H1 (cell line): Measurements from ENCODE around the gene USP9Y. TPM values are rescaled to one million over a fixed set of nuclear protein-coding genes. Genes with fewer than 3 reads are reported as not detected.

Experiments used
- CTCF ChIA-PET: fragments of 300-600 bp; sonication (Branson Sonifier 250); formaldehyde crosslinking; loops from one replicate; lab custom pipeline; 2021; ENCODE audit not compliant: partially characterized antibody; lab: Charles Lee
- POLR2A ChIA-PET: fragments of 300-600 bp; sonication (Branson Sonifier 250); formaldehyde crosslinking; loops from one replicate; lab custom pipeline; 2021; ENCODE audit warnings: inconsistent platforms; ENCODE audit not compliant: partially characterized antibody; lab: Charles Lee
- DNase-seq, 2 experiments: peaks; one replicate each; pipeline versions ENCODE4 v3.0.0 to v3.0.0-alpha.2; 2010 to 2022; ENCODE audit warnings: low spot score in 2 of 2, low read depth in 1 of 2, mixed read lengths in 1 of 2
- FAIRE-seq: peaks from 2 replicates; lab custom pipeline; 2011; peaks lifted over from hg19 to GRCh38; lab: Jason Lieb, UNC
- H2AFZ ChIP-seq: 2 replicates; pipeline ENCODE4 v1.8.1; 2012; ENCODE audit warnings: low read length, inconsistent platforms
- H2AK5ac ChIP-seq: 2 replicates; pipeline ENCODE4 v1.6.1; 2013; ENCODE audit warnings: low read depth, low read length
- H2BK120ac ChIP-seq: replicated peaks from 2 replicates; pipeline ENCODE3; 2013; ENCODE audit warnings: low read depth, low read length, inconsistent platforms
- H2BK12ac ChIP-seq: 2 replicates; pipeline ENCODE4 v1.6.1; 2013; ENCODE audit warnings: low read depth, low read length
- H2BK15ac ChIP-seq: 2 replicates; pipeline ENCODE4 v1.6.1; 2013; ENCODE audit warnings: low read length
- H2BK20ac ChIP-seq: 2 replicates; pipeline ENCODE4 v1.6.1; 2013; ENCODE audit warnings: low read length
- H2BK5ac ChIP-seq: 2 replicates; pipeline ENCODE4 v1.6.1; 2013; ENCODE audit warnings: low read depth, low read length
- H3K14ac ChIP-seq: 2 replicates; pipeline ENCODE4 v1.6.1; 2013; ENCODE audit warnings: inconsistent platforms; ENCODE audit not compliant: insufficient read length
- H3K18ac ChIP-seq: 2 replicates; pipeline ENCODE4 v1.6.1; 2013; ENCODE audit warnings: low read length; ENCODE audit errors: extremely low read depth
- H3K23ac ChIP-seq: 2 replicates; pipeline ENCODE4 v1.6.1; 2013; ENCODE audit warnings: inconsistent platforms; ENCODE audit not compliant: insufficient read length
- H3K23me2 ChIP-seq: 2 replicates; pipeline ENCODE4 v1.6.1; 2013; ENCODE audit warnings: low read depth, low read length
- H3K27ac ChIP-seq: 2 replicates; pipeline ENCODE4 v1.6.1; 2011; ENCODE audit warnings: low read depth, low read length, inconsistent platforms
- H3K27me3 ChIP-seq, 4 experiments: replicated peaks in 1 of 4; 1 replicate in 1 of 4; 2 replicates in 3 of 4; pipeline versions ENCODE4 v1.6.1 to v1.8.1; 2011 to 2013; ENCODE audit warnings: low read length in 3 of 4, mild to moderate bottlenecking in 3 of 4, inconsistent platforms in 2 of 4, mixed read lengths in 2 of 4, moderate library complexity in 1 of 4; ENCODE audit not compliant: control insufficient read depth in 3 of 4, insufficient read depth in 3 of 4; ENCODE audit errors: extremely low read depth in 1 of 4
- H3K36me3 ChIP-seq, 4 experiments: 2 replicates each; pipeline versions ENCODE4 v1.6.1 to v1.8.1; 2011 to 2013; ENCODE audit warnings: mild to moderate bottlenecking in 4 of 4, low read length in 3 of 4, moderate library complexity in 2 of 4, control low read depth in 1 of 4, inconsistent platforms in 1 of 4; ENCODE audit not compliant: insufficient read depth in 4 of 4, control insufficient read depth in 2 of 4
- H3K4ac ChIP-seq: replicated peaks from 2 replicates; pipeline ENCODE3; 2013; ENCODE audit warnings: low read length, low read depth, mixed read lengths, inconsistent platforms; ENCODE audit not compliant: insufficient read length
- H3K4me1 ChIP-seq, 4 experiments: replicated peaks in 1 of 4; 1 replicate in 1 of 4; 2 replicates in 3 of 4; pipeline versions ENCODE4 v1.6.1 to v1.8.1; 2011 to 2013; ENCODE audit warnings: low read length in 3 of 4, inconsistent platforms in 2 of 4, mixed read lengths in 1 of 4; ENCODE audit not compliant: insufficient read depth in 4 of 4, control insufficient read depth in 3 of 4
- H3K4me2 ChIP-seq, 2 experiments: 2 replicates each; pipeline versions ENCODE4 v1.6.1 to v1.8.1; 2011 to 2013; ENCODE audit warnings: low read depth in 2 of 2, low read length in 2 of 2, control low read depth in 1 of 2, inconsistent platforms in 1 of 2, mild to moderate bottlenecking in 1 of 2; ENCODE audit not compliant: insufficient read depth in 1 of 2
- H3K4me3 ChIP-seq, 4 experiments: fragments of 200-600, 300-600 bp in 1 of 4; sonication (generic), shearing (Covaris generic), sonication (Bioruptor Twin) in 1 of 4; 2 replicates each; pipeline versions ENCODE4 v1.5.1 to v1.8.1; 2011 to 2016; ENCODE audit warnings: low read length in 4 of 4, low read depth in 3 of 4, control low read depth in 2 of 4, inconsistent platforms in 2 of 4, mild to moderate bottlenecking in 2 of 4, mixed read lengths in 1 of 4, moderate library complexity in 1 of 4; ENCODE audit not compliant: insufficient read depth in 2 of 4; ENCODE audit errors: extremely low read depth in 1 of 4
- H3K56ac ChIP-seq: replicated peaks from 2 replicates; pipeline ENCODE3; 2013; ENCODE audit warnings: low read depth, mild to moderate bottlenecking, mixed read lengths, low read length, inconsistent platforms; ENCODE audit not compliant: insufficient read length
- H3K79me1 ChIP-seq: 2 replicates; pipeline ENCODE4 v1.6.1; 2013; ENCODE audit warnings: low read depth, low read length, control low read depth
- H3K79me2 ChIP-seq, 2 experiments: 2 replicates each; pipeline versions ENCODE4 v1.6.1 to v1.8.1; 2012 to 2013; ENCODE audit warnings: low read length in 2 of 2, mild to moderate bottlenecking in 2 of 2, inconsistent platforms in 1 of 2; ENCODE audit not compliant: insufficient read depth in 2 of 2, control insufficient read depth in 1 of 2
- H3K9ac ChIP-seq, 4 experiments: replicated peaks in 1 of 4; 1 replicate in 1 of 4; 2 replicates in 3 of 4; pipeline versions ENCODE4 v1.6.1 to v1.8.1; 2011 to 2013; ENCODE audit warnings: low read depth in 3 of 4, low read length in 3 of 4, control low read depth in 2 of 4, mild to moderate bottlenecking in 2 of 4, moderate library complexity in 2 of 4, inconsistent platforms in 1 of 4; ENCODE audit errors: extremely low read depth in 1 of 4
- H3K9me3 ChIP-seq, 2 experiments: 2 replicates each; pipeline versions ENCODE4 v1.6.1 to v1.8.1; 2012 to 2013; ENCODE audit warnings: mild to moderate bottlenecking in 2 of 2, moderate library complexity in 2 of 2, control low read depth in 1 of 2, inconsistent platforms in 1 of 2, low read depth in 1 of 2, low read length in 1 of 2, mixed read lengths in 1 of 2; ENCODE audit not compliant: insufficient read depth in 2 of 2
- H4K20me1 ChIP-seq, 2 experiments: replicated peaks in 1 of 2; 2 replicates each; pipeline versions ENCODE3 to v1.8.1; 2011 to 2013; ENCODE audit warnings: inconsistent platforms in 2 of 2, low read length in 2 of 2, mild to moderate bottlenecking in 1 of 2; ENCODE audit not compliant: insufficient read depth in 2 of 2, control insufficient read depth in 1 of 2
- H4K5ac ChIP-seq: 2 replicates; pipeline ENCODE4 v1.6.1; 2013; ENCODE audit warnings: low read length, low read depth, mixed read lengths, inconsistent platforms; ENCODE audit not compliant: insufficient read length
- H4K8ac ChIP-seq: 2 replicates; pipeline ENCODE4 v1.8.0; 2013; ENCODE audit warnings: mild to moderate bottlenecking, moderate library complexity, low read length, inconsistent platforms; ENCODE audit not compliant: insufficient read depth; ENCODE audit errors: extremely low read depth
- H4K91ac ChIP-seq: replicated peaks from 2 replicates; pipeline ENCODE3; 2013; ENCODE audit warnings: low read length, mixed read lengths, inconsistent platforms; ENCODE audit not compliant: insufficient read length
- CHD1 ChIP-seq: IDR thresholded peaks from 2 replicates; pipeline ENCODE4 v1.6.1; 2012; ENCODE audit warnings: low read depth, low read length, improper control_type of control experiment
- CHD2 ChIP-seq: IDR thresholded peaks from 2 replicates; pipeline ENCODE4 v1.6.1; 2012; ENCODE audit warnings: low read length, improper control_type of control experiment
- EP300 ChIP-seq, 2 experiments: IDR thresholded peaks; 1 replicate in 1 of 2; 2 replicates in 1 of 2; pipeline ENCODE4 v1.6.1; 2011 to 2012; ENCODE audit warnings: low read depth in 2 of 2, low read length in 2 of 2, mild to moderate bottlenecking in 2 of 2, borderline replicate concordance in 1 of 2, inconsistent platforms in 1 of 2, moderate library complexity in 1 of 2
- GABPA ChIP-seq: IDR thresholded peaks from 2 replicates; pipeline ENCODE4 v1.6.1; 2011; ENCODE audit warnings: mild to moderate bottlenecking, low read length, moderate library complexity, borderline replicate concordance; ENCODE audit not compliant: insufficient read depth
- HDAC6 ChIP-seq: IDR thresholded peaks from one replicate; pipeline ENCODE4 v1.7.1; 2012; ENCODE audit warnings: low read depth, mild to moderate bottlenecking, inconsistent platforms, low read length, moderate library complexity
- SP1 ChIP-seq: IDR thresholded peaks from 2 replicates; pipeline ENCODE4 v1.6.1; 2011; ENCODE audit warnings: low read depth, low read length
- TAF1 ChIP-seq: IDR thresholded peaks from 2 replicates; pipeline ENCODE4 v1.6.1; 2011; ENCODE audit warnings: mild to moderate bottlenecking, low read depth, low read length
- TBP ChIP-seq: IDR thresholded peaks from 2 replicates; pipeline ENCODE4 v1.6.1; 2011; ENCODE audit warnings: low read depth, low read length, improper control_type of control experiment
- YY1 ChIP-seq: IDR thresholded peaks from 2 replicates; pipeline ENCODE4 v1.6.1; 2011; ENCODE audit warnings: low read depth, mild to moderate bottlenecking, low read length
- WGBS, 2 experiments: shearing (Covaris generic) in 1 of 2; methylation state at CpG; one replicate each; pipeline versions ENCODE4 v1.1.6 to v1.1.7; 2013 to 2015; ENCODE audit warnings: low lambda C conversion rate in 2 of 2, mixed read lengths in 2 of 2, inconsistent platforms in 1 of 2, low coverage in 1 of 2, missing lambda C conversion rate in 1 of 2; ENCODE audit not compliant: insufficient replicate concordance in 2 of 2, insufficient coverage in 1 of 2, insufficient read length in 1 of 2; ENCODE audit errors: extremely low coverage in 1 of 2, missing lambda C conversion rate in 1 of 2; 5-methylcytosine and 5-hydroxymethylcytosine counted together
- polyA plus RNA-seq, 7 experiments: library from polyadenylated mRNA; depleted of rRNA in 3 of 7; stranded (reverse) in 5 of 7; unstranded in 2 of 7; fragments of >200 nt in 5 of 7; fragments of 200-250 nt in 2 of 7; gene quantifications; 1 replicate in 5 of 7; 2 replicates in 1 of 7; 4 replicates in 1 of 7; pipeline versions ENCODE4 v1.2.1 to v1.2.3, GENCODE V29; 2011 to 2013; ENCODE audit warnings: missing spikeins in 2 of 7, mixed read lengths in 2 of 7
- total RNA-seq: library from RNA; stranded (reverse); fragmentation: NEBNext Ultra II Directional; extraction: Animal tissue kit (Norgen Biotek cat#: 25700); gene quantifications from 2 replicates; pipeline ENCODE4 v1.2.1, GENCODE V29; 2021
- TF ChIP-seq, protein P1 (sequence below): IDR thresholded peaks from 2 replicates; pipeline ENCODE4 v1.6.1; 2012; ENCODE audit warnings: inconsistent platforms
- TF ChIP-seq, protein P2 (sequence below): IDR thresholded peaks from 2 replicates; pipeline ENCODE4 v1.6.1; 2011; ENCODE audit warnings: low read depth, mild to moderate bottlenecking, low read length; ENCODE audit not compliant: insufficient read depth

The USP9Y gene
- total and polyA plus RNA-seq, 2 of the 8 experiments (the other 6 are each of a cell fraction or from before 2014, with no cell fraction given) = 28.3 to 34.1 TPM

DNA sequence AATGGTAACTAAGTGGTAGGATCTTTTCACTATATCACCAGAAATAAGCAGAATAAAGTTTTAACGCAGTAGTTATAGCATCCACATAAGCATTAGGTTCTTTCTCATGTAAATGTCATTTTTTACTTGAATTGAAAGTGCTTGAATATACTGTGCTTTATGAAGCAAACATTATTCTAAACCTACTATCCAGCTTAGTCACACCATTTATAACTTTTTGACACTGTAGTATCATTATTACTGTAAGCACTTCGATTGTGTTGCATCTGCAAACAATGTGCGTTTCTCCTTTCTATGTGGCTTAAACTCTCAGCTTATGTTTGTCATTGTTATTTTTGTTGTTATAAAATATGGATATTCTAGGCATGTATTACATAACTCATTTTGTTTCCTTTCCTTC is 132.3 kb downstream of the USP9Y start:
- H2AK5ac ChIP-seq = no peak overlapping the region
- no peak overlapping the region for H3K14ac ChIP-seq
- H2AFZ ChIP-seq = no peak overlapping the region
- H3K23ac ChIP-seq = no peak overlapping the region
- no peaks in the 10 kb centered on the region for H4K20me1 ChIP-seq
- H2BK15ac ChIP-seq = no peak overlapping the region
- no peak overlapping the region for H3K18ac ChIP-seq
- H3K79me1 ChIP-seq = no peaks in the 10 kb centered on the region
- H3K79me2 ChIP-seq = no peaks in the 10 kb centered on the region
- H4K91ac ChIP-seq = no peak overlapping the region
- ChIA-PET CTCF (no interaction called here), POLR2A (no interaction called here)
- H3K23me2 ChIP-seq = no peaks in the 10 kb centered on the region
- no peak overlapping the region for H2BK5ac ChIP-seq
- no peak overlapping the region for H3K4me3 ChIP-seq
- DNase-seq (no peak), FAIRE-seq (no peak)
- peaks cover 0 to 7% (median 2%) of the 10 kb centered on the region in 4 experiments; a peak in 3 of 8 replicates for H3K36me3 ChIP-seq
- no peak overlapping the region for H2BK20ac ChIP-seq
- H3K27ac ChIP-seq = no peak overlapping the region
- no peak overlapping the region for H2BK120ac ChIP-seq
- H3K4ac ChIP-seq = no peak overlapping the region
- H3K56ac ChIP-seq = no peak overlapping the region
- WGBS, 2 experiments = 88% methylated on average over 3 of the region's 3 CpGs; no CpG with 5 or more reads in 1 of the 2 experiments
- H2BK12ac ChIP-seq = no peak overlapping the region
- no peaks in the 10 kb centered on the region for H3K4me1 ChIP-seq
- no peaks in the 10 kb centered on the region for H3K9me3 ChIP-seq
- H3K4me2 ChIP-seq = no peak overlapping the region
- no peak overlapping the region for H3K9ac ChIP-seq
- H4K5ac ChIP-seq = no peak overlapping the region
- no peak overlapping the region for H4K8ac ChIP-seq
- H3K27me3 ChIP-seq = no peaks in the 10 kb centered on the region
- TF ChIP-seq TBP = no peak
- no peak for TF ChIP-seq EP300 (IDR thresholded peaks at IDR 0.05; ENCODE audit: borderline replicate concordance in 1 of 2, low read depth in 2 of 2, low read length in 2 of 2)
- TF ChIP-seq CHD1 = no peak
- no peak for TF ChIP-seq TAF1
- no peak for TF ChIP-seq SP1
- TF ChIP-seq, protein P1, sequence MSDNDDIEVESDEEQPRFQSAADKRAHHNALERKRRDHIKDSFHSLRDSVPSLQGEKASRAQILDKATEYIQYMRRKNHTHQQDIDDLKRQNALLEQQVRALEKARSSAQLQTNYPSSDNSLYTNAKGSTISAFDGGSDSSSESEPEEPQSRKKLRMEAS = no peak
- TF ChIP-seq CHD2 = no peak
- TF ChIP-seq, protein P2, sequence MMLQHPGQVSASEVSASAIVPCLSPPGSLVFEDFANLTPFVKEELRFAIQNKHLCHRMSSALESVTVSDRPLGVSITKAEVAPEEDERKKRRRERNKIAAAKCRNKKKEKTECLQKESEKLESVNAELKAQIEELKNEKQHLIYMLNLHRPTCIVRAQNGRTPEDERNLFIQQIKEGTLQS = no peak
- no peak for TF ChIP-seq HDAC6
- TF ChIP-seq GABPA = no peak
- TF ChIP-seq YY1 = no peak
